Endothelial cell of umbilical vein (primary cell): ENCODE measurements around the gene ELMO1.

Source experiments
- CTCF ChIP-seq, 2 donors: IDR thresholded peaks; 1 replicate in 1 of 2; 2 replicates in 1 of 2; pipeline ENCODE4 v1.5.1; 2011; ENCODE audit warnings: low read length in 2 of 2, mild to moderate bottlenecking in 2 of 2, moderate library complexity in 2 of 2, control low read depth in 1 of 2, inconsistent platforms in 1 of 2, low read depth in 1 of 2; ENCODE audit not compliant: insufficient read depth in 1 of 2; ENCODE audit errors: extremely low read depth in 1 of 2
- EZH2 ChIP-seq: IDR thresholded peaks from 2 replicates; pipeline ENCODE4 v1.6.1; 2012; ENCODE audit warnings: borderline replicate concordance, low read depth, mild to moderate bottlenecking, moderate library complexity, low read length, inconsistent platforms; ENCODE audit not compliant: severe bottlenecking
- FOS ChIP-seq: IDR thresholded peaks from 2 replicates; pipeline ENCODE4 v1.6.1; 2011; ENCODE audit warnings: mild to moderate bottlenecking, low read length, moderate library complexity, borderline replicate concordance; ENCODE audit not compliant: insufficient read depth
- POLR2A ChIP-seq: IDR thresholded peaks from 2 replicates; pipeline ENCODE4 v1.6.1; 2012; ENCODE audit warnings: low read depth, mild to moderate bottlenecking, control low read depth, low read length
- POLR2AphosphoS5 ChIP-seq: IDR thresholded peaks from 2 replicates; pipeline ENCODE4 v1.6.1; 2012; ENCODE audit warnings: low read depth, mild to moderate bottlenecking, control low read depth, low read length, moderate library complexity; ENCODE audit not compliant: insufficient read depth

GRCh38 chr7:37318541-37318940, 130.1 kb downstream of the ELMO1 start:
- TF ChIP-seq POLR2A (no peak), CTCF (IDR thresholded peaks at IDR 0.05; ENCODE audit: extremely low read depth in 1 of 2, insufficient read depth in 1 of 2, low read depth in 1 of 2, low read length in 2 of 2) (no peak), EZH2 (no peak), POLR2AphosphoS5 (no peak), FOS (no peak)
